MCF 10A (cell line): Measurements from ENCODE around the gene AJUBA. TPM values are rescaled to one million over a fixed set of nuclear protein-coding genes. Genes with fewer than 3 reads are reported as not detected.

ENCODE experiments used
- BruUV-seq: library from RNA; stranded (reverse); fragments of 400-500 nt; replicated peaks from 2 replicates; lab custom pipeline; 2021; lab: Mats Ljungman, UMichigan
- CTCF ChIA-PET: fragments of 300-600 bp; sonication (Branson Sonifier 250); formaldehyde crosslinking; extraction: SDS; loops from one replicate; lab custom pipeline; 2021; ENCODE audit warnings: antibody characterized with exemption, inconsistent platforms; lab: Yijun Ruan, JAX
- POLR2A ChIA-PET: fragments of 300-600, 350-650 bp; sonication (Branson Sonifier 250); formaldehyde crosslinking; extraction: SDS; loops from one replicate; lab custom pipeline; 2020; ENCODE audit warnings: antibody characterized with exemption, inconsistent platforms; lab: Yijun Ruan, JAX
- DNase-seq: peaks from one replicate; pipeline ENCODE4 v3.0.0-alpha.2; 2018; ENCODE audit not compliant: unreplicated experiment
- H3K27ac Mint-ChIP-seq: one replicate; pipeline ENCODE4 v1.8.0; 2022; ENCODE audit warnings: mild to moderate bottlenecking, low read depth, mixed read lengths; ENCODE audit not compliant: unreplicated experiment
- H3K27me3 Mint-ChIP-seq: one replicate; pipeline ENCODE4 v1.8.0; 2022; ENCODE audit warnings: mixed read lengths; ENCODE audit not compliant: insufficient read depth, unreplicated experiment
- H3K36me3 Mint-ChIP-seq: one replicate; pipeline ENCODE4 v1.8.0; 2022; ENCODE audit warnings: mild to moderate bottlenecking, moderate library complexity, mixed read lengths; ENCODE audit not compliant: insufficient read depth, unreplicated experiment
- H3K4me1 Mint-ChIP-seq: one replicate; pipeline ENCODE4 v1.8.0; 2022; ENCODE audit warnings: mixed read lengths; ENCODE audit not compliant: insufficient read depth, unreplicated experiment
- H3K4me3 Mint-ChIP-seq: one replicate; pipeline ENCODE4 v1.8.0; 2022; ENCODE audit warnings: mild to moderate bottlenecking, moderate library complexity, mixed read lengths; ENCODE audit not compliant: unreplicated experiment
- H3K9me3 Mint-ChIP-seq: one replicate; pipeline ENCODE4 v1.8.0; 2022; ENCODE audit warnings: mixed read lengths; ENCODE audit not compliant: unreplicated experiment
- CTCF ChIP-seq: fragments of 200-600 bp; IDR thresholded peaks from one replicate; pipeline ENCODE4 v1.8.0; 2022; ENCODE audit warnings: antibody characterized with exemption, mild to moderate bottlenecking; ENCODE audit not compliant: unreplicated experiment
- intact Hi-C: fragments of 100-400 bp; cut with micrococcal nuclease; formaldehyde crosslinking; loops from 2 replicates; pipeline ENCODE4 v1.14.1; 2022
- total RNA-seq: library from RNA; stranded (reverse); gene quantifications from 2 replicates; pipeline ENCODE4 v1.2.3, GENCODE V29; 2022

The AJUBA gene
- total RNA-seq, 1 experiment from 2014 or later = 138 TPM

GRCh38 chr14:22929961-22930364, 52.4 kb downstream of the AJUBA start:
- Mint-ChIP-seq H3K9me3 (no peaks in the 10 kb centered on the region), H3K36me3 (peaks cover 30% of the 10 kb centered on the region), H3K27me3 (no peaks in the 10 kb centered on the region), H3K4me1 (peaks cover 15% of the 10 kb centered on the region), H3K27ac (no peak overlapping the region), H3K4me3 (no peak overlapping the region)
- no TSS peak for BruUV-seq
- no peak for DNase-seq
- ChIA-PET CTCF (interaction anchor here (0.6 to 3.5 kb wide), 35 partner anchors 9 to 629 kb away, joined by 3 to 25 read pairs (median 4); partner anchors contain the start of genes AJUBA, HAUS4 and RBM23), POLR2A (interaction anchor here (0.6 to 5.8 kb wide), 32 partner anchors 11 to 341 kb away, joined by 3 to 90 read pairs (median 6); partner anchors contain the start of genes ACIN1, AJUBA, C14orf119 and CDH24)
- intact Hi-C loops = loop anchor here (1.0 to 2.0 kb wide), 4 partner anchors 27 to 129 kb away; partner anchors contain the start of gene HAUS4
- no peak for TF ChIP-seq CTCF

DNA sequence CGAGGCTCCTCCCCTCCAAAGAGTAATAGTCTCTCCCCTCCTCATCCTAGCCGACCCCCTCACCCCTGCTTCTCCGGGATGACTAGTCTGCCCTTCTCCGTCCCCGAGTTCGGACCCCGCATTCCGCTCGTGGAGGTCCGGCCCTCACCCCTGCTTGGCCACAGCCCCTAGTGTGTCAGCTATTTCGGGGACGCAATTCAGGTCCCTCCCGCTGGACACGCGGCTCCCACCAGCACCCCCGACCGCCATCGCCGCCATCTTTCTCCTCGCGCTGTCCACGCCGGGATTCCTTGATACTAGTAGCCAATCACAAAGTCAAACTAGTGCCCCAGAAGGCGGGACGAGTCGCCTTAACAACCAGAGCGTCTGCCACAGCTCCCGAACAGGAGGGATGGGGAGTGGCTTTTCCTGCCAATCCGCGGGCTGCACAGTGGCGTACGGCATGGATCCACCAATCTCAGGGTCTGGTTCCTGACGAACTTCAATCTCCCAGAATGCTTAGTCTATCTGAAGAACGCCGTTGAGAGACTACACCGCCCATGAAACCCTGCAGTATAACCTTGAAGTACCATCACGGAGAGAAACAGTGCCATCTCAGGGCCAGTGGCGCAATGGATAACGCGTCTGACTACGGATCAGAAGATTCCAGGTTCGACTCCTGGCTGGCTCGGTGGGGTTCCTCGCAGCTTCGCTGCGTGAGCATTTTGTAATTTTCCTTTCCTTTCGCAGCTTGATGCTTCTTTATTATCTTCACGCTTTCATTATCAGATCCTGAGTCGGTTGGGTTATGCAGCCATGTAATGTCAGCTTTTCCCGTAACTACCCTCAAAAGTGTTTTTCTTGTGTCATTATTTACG, 53.0 kb downstream of the AJUBA start, which contains the start of gene PRMT5:
Gene PRMT5, minus strand, starts transcription at position 273 of the 857 bp plus-strand sequence. Its CDS starts 15 bp downstream, at position 258.
- ChIA-PET CTCF (interaction anchor here (0.5 to 3.5 kb wide), 34 partner anchors 10 to 630 kb away, joined by 3 to 25 read pairs (median 4); partner anchors contain the start of genes AJUBA, HAUS4 and RBM23), POLR2A (interaction anchor here (0.6 to 5.8 kb wide), 36 partner anchors 11 to 388 kb away, joined by 3 to 90 read pairs (median 6); partner anchors contain the start of genes ACIN1, AJUBA, C14orf119 and CDH24)
- no peaks in the 10 kb centered on the region for H3K9me3 Mint-ChIP-seq
- H3K27ac Mint-ChIP-seq = no peak within 1 kb of the TSS
- H3K4me3 Mint-ChIP-seq = no peak within 1 kb of the TSS
- H3K4me1 Mint-ChIP-seq = peaks cover 15% of the 10 kb centered on the region
- no TSS peak for BruUV-seq
- no peaks in the 10 kb centered on the region for H3K27me3 Mint-ChIP-seq
- no peak for TF ChIP-seq CTCF
- peak; percentile 99 for DNase-seq
- H3K36me3 Mint-ChIP-seq = peaks cover 37% of the 10 kb centered on the region
- intact Hi-C loops = loop anchor here (1.0 to 2.0 kb wide), 3 partner anchors 28 to 129 kb away; partner anchors contain the start of gene HAUS4

DNA sequence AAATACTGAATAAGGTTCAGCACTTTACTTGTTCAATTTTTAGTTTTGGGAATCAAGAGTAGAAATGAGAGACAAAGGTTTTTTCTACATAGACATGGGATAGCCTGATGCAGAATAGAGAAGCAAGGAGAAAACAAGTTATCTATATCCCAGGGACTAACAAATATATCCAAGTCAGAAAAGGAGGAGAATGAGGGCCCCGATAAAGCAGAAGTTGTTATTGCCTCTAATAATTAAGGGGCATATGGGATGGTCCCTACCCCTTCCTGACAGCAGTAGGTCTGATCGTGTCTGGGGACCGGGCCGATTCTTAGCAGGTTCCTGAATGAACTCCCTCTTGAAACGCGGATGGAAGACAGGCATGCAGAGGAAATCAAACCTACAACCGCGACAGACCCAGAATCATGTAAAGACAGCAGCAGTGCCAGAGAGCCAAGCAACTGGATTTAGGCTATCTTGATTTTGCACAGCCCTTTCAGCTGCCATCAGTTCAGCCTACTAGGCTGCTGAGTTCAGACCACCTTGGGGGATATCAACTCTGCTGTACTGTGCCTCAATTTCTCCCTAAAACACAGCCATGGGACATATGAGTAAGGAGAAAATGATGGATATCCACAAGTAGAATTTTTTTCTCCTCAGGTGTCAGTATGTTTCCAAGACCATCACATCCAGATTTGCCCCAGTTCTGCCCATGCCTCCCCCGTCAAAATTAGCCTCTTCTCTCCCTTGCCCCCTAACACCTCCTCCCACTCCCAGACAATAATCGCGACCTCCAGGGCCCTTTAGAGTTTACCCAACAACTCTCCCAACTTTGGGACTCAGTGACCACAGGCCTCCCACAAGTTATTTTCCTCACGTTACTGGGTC, 53.9 kb downstream of the AJUBA start:
- H3K4me3 Mint-ChIP-seq = no peak overlapping the region
- H3K27me3 Mint-ChIP-seq = no peaks in the 10 kb centered on the region
- no peaks in the 10 kb centered on the region for H3K9me3 Mint-ChIP-seq
- POLR2A ChIA-PET = interaction anchor here (0.8 to 5.8 kb wide), 35 partner anchors 10 to 378 kb away, joined by 3 to 90 read pairs (median 6); partner anchors contain the start of genes ACIN1, AJUBA, C14orf119 and CDH24
- peaks cover 15% of the 10 kb centered on the region for H3K4me1 Mint-ChIP-seq
- intact Hi-C loops = loop anchor here (1.0 to 2.0 kb wide), 3 partner anchors 29 to 130 kb away; partner anchors contain the start of gene HAUS4
- TF ChIP-seq CTCF = no peak
- peaks cover 45% of the 10 kb centered on the region for H3K36me3 Mint-ChIP-seq
- CTCF ChIA-PET = interaction anchor here (0.5 to 3.5 kb wide), 21 partner anchors 9 to 364 kb away, joined by 3 to 25 read pairs (median 6); partner anchors contain the start of genes AJUBA, HAUS4 and RBM23
- DNase-seq = no peak
- BruUV-seq = TSS peak; percentile 29
- H3K27ac Mint-ChIP-seq = no peak overlapping the region
